HS-27A (cell line): ENCODE measurements around the gene FAM50A.
A peak's percentile ranks its signal among the peaks of the same experiment; 100 is the strongest.
"Not testable (repeated sequence)": the region's sequence is repeated elsewhere in the genome, so short reads cannot be mapped to it uniquely, and the experiment has no call there.

Source experiments
- DNase-seq: peaks from one replicate; pipeline ENCODE4 v3.0.0-alpha.2; 2012; ENCODE audit warnings: low read depth, missing footprints

The FAM50A gene, protein sequence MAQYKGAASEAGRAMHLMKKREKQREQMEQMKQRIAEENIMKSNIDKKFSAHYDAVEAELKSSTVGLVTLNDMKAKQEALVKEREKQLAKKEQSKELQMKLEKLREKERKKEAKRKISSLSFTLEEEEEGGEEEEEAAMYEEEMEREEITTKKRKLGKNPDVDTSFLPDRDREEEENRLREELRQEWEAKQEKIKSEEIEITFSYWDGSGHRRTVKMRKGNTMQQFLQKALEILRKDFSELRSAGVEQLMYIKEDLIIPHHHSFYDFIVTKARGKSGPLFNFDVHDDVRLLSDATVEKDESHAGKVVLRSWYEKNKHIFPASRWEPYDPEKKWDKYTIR

DNA sequence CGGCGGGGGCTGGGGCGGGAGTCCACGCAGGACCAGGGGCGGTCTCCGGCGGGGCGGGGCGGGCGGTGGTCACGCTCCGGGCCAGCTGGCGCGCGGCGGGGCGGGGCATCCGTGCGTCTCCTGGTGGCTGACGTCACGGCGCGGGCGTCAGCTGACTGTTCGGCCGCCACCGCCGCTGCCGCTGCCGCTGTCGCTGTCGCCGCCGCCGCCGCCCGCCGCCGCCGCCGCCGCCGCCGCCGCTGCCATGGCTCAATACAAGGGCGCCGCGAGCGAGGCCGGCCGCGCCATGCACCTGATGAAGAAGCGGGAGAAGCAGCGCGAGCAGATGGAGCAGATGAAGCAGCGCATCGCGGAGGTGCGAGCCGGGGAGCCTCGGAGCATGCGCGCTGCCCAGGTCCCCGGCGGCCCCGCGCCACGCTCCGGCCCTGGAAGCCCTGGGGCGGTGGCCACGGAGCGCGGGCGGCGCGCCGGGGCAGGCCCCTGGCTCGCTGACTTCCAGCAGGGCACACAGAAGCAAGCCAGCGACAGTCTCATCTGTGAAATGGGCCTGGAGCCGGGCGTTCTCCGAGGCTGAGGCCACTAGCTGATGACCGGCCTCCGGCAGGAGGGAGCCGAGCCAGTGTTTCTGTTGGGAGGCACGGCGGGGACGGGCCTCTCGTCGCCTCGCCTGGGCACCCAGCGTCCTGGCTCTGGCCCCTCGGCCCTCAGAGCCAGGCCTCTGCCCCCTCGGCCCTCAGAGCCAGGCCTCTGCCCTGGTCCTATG lies at the start of gene FAM50A:
Gene FAM50A (plus strand): TSS at position 150 of the 763 bp plus-strand sequence. CDS start 95 bp downstream, at position 245.
- no peak for DNase-seq

DNA sequence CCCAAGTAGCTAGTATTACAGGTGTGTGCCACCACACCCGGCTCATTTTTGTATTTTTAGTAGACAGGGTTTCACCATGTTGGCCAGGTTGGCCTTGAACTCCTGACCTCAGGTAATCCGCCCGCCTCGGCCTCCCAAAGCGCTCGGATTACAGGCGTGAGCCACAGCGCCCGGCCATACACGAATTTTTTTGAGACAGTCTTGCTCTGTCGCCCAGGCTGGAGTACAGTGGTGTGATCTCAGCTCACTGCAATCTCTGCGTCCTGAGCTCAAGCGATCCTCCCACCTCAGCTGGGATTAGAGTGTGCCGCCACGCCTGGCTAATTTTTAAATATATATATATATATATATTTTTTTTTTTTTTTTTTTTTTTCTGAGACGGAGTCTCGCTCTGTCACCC lies 47.6 kb upstream of the FAM50A start:
- DNase-seq, result not testable (repeated sequence)

DNA sequence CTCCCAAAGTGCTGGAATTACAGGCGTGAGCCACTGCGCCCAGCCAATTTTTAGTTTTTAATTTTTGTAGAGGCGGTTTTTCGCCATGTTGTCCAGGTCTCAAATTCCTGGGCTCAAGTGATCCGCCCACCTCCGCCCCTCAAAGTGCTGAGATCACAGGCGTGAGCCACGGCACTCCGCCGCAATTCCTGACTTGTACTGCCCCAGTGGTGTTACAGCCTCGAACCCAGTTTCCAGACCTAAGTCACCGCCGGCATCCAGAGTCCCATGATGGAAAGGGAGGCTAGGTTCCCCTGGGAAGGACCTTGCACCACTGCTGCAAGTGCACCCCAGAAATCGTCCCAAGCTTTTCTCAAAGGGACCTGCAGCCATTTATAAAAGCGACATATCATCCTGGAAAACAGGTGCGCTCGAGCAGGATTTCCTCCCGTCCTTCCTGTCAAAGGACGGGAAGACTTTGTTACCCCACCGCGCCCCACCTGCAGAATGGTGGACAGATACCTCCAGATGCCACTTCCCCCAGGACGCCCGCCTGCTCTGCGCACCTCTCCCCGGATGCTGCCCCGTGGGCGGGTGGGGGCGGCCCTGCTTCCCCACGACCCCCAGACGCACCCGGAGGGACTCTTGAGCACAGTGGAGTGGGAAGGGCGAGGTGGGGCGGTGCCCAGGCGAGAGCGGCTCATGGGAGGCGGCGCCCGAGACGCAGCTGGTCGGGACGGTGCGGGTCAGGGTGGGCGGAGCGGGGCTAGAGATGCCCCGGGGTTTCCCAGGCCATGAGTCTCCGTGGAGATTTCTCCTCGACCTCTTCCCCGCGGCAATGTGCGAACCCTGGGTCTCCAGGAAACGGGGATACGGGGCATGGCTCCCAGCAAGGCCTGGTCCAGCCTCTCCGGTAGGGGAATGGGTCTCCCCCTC lies 46.7 kb upstream of the FAM50A start:
- no peak for DNase-seq

DNA sequence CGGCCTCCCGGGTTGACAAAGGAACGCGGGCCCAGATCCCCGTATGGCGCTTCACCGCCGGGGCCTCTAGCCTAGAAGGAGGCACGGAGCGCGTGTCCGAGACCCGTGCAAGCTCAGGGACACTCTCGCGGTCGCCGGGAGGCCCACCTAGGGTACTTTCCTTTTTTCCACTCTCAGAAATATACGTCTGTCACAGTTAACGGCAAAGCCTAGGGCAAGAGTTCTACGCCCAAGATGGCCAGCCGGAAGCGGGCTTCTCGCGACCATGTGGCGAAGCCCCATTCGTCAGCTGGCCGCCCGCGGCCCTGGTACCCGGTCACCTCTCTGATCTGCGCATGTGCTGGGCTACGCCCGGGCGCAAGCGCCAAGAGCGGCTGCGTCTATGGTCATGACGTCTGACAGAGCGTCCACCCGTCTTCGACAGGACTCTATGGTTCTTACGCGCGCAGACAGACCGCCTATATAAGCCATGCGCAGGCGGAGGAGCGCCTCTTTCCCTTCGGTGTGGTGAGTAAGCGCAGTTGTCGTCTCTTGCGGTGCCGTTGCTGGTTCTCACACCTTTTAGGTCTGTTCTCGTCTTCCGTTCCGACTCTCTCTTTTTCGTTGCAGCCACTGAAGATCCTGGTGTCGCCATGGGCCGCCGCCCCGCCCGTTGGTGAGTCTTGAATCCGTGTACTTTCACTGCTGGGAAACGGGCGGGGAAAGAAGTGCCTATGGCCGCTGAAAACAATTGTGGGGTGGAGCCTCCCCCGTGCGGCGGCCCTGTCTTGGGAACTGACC lies 45.9 kb upstream of the FAM50A start, which contains the start of gene RPL10:
Gene RPL10 (plus strand): TSS at position 490 of the 780 bp plus-strand sequence. CDS start 143 bp downstream, at position 633.
- DNase-seq, result peak; percentile 84

DNA sequence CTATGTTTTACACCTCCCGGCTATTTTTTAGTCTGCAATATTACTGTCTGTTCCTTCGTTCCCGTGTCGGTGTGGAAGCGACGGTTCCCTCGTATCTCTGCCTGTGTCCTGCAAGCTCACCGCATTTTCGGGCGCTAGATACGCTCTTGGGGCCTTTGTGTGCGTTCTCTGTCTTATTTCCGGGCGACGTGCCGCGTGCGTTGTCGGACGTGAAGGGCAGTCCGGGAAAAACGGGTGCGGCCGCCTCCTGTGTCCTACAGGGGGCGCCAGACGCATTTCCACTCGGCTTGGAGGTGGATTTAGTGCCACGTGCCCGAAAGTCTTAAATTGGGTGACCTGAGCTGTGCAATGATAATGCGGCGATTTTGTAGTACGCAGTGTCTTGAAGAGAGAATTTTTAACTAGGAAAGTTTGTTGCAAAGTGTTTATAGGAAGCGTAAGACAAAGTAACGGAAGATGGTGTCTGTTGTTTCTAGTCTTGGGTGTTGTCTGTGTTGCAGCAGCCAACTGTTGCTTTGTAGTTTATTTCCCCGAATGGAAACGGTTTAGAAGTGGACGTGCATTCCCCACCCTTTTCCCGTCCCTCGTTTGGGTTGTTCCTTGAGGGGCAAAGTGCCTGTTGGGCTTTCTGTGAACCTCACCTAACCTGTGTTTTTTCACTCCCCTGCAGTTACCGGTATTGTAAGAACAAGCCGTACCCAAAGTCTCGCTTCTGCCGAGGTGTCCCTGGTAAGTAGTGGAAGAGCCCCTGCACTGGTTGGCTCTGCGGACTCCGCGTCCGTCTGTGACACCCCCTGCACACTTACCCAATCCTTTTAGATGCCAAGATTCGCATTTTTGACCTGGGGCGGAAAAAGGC lies 45.0 kb upstream of the FAM50A start:
- DNase-seq, result peak; percentile 56

DNA sequence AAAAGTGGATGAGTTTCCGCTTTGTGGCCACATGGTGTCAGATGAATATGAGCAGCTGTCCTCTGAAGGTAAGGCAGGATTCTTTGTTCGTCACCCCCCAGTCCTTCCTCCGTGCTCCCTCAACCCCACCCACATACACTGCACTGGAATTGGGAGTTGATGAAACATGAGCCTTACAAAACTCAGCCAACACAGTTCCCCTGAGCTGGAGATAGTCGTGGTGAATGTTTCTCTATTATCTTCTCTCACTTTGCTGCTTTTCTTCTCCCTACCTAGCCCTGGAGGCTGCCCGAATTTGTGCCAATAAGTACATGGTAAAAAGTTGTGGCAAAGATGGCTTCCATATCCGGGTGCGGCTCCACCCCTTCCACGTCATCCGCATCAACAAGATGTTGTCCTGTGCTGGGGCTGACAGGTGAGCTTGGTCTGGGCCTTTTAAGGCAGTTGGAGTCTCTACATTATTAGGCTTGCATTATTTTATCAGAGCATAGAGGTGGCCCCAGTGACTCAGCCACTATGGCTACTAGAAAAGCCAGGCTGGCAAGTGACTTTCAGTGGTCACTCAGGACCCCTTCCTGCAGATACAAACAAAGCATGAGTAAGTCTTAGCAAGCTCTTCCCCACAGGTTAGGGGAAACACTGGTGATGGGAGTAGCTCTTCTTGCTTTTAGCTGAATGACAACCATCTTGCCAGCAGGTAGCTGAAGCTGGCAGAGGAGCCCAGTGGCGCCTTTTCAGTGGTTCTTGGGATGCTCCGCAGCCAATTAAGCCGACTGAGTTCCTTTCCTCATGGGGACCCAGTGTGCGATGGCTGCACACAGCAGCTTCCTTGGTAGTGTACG lies 44.2 kb upstream of the FAM50A start:
- DNase-seq, result no peak

DNA sequence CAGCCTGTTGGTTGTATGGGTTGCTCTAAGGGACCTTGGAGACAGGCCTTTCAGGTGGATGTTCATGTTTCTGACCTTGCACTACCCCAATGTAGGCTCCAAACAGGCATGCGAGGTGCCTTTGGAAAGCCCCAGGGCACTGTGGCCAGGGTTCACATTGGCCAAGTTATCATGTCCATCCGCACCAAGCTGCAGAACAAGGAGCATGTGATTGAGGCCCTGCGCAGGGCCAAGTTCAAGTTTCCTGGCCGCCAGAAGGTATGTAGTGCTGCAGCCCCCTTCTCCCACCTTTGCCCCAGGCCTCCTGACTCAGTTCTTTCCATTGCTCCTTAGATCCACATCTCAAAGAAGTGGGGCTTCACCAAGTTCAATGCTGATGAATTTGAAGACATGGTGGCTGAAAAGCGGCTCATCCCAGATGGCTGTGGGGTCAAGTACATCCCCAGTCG lies 43.5 kb upstream of the FAM50A start:
- not testable (repeated sequence) for DNase-seq

DNA sequence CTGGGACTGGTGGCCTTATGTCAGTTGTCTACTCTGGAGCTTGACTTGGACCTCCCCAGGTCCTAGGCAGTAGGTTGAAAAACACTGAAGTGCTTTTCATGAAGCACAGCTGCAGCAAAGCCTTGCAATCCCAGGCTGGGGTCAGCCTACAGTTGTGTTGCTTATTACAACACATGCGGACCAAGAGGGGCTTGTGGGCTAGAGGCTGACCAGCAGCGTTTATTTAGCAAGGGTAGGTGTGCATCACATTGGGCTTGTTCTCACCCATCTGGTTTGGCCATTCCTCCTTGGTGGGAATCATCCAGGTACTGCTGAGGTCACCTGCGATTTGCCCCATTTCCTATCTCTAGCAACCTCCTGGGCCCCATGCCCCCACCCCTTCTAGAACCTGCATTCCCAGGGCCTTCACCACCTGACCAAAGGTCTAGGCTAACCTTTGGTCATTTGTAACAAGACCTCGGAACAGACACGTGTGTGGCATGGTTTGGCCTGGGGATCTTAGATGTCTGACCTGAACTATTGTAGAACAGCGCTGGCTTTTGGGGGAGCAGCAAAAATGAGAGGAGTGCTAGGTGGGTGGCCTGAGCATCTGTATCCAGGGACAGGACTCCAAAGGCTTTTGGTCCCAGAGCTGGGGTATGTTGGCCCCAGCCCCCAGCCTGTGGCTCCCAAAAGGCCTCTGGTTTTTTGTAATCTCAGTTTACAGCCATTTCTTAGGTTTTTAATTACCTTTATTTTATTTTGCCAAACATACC lies 42.7 kb upstream of the FAM50A start:
- no peak for DNase-seq

DNA sequence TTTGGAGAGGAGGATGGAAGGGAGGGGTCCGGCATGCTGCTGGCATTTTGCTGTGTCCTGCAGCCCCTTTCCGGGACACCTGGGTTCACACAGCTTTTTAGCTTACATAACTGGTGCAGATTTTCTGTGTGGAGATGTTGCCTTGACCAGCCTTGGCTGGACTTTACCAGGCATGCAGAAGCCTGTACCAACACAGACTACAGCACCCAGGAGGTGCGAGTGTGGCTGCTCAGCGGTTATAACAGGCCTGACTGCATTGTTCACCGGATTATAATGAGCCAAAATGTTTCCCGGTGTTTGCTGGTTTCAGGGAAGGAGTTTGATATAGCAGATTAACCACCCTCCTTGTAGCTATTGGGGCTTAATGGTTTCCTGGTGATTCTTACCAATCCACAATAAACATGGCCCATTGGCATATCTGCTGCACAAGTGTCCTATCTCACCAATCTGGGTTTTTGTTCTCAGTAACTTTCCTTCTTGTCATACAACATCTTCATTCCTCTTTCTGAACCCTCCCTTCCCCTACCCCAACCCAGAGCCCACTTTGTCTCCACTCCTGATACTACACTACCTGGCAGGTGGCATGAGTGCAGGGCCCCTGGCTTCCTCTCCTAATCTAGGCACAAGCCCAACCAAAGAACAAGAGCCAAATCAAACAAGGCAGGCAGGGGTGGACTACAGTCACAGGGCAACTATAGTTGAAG lies 41.9 kb upstream of the FAM50A start:
- DNase-seq, result no peak

DNA sequence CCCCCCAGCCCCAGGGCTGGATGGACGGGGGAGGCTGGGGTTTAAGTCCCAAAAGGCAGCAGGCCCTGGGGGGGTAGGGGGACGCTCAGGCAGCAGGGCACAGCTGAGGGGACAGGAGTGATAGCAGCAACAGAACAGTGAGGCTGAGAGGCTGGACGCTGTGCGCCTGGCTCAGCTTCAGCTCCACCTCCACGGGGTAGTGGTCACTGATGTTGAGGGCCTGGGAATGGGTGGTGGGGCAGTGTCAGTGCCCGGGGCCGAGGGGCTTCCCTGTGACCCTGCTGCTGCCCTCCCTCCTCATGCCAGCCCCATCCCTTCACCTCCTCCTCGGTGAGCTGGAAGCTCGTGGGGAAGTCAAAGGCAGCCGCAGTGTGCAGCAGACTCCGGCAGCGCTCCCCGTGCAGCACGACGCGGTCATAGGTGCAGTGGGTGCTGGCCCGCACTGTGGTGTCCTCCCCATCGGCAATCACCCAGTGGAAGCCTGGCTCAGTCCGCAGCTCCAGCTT lies 41.3 kb upstream of the FAM50A start:
- DNase-seq, result no peak

DNA sequence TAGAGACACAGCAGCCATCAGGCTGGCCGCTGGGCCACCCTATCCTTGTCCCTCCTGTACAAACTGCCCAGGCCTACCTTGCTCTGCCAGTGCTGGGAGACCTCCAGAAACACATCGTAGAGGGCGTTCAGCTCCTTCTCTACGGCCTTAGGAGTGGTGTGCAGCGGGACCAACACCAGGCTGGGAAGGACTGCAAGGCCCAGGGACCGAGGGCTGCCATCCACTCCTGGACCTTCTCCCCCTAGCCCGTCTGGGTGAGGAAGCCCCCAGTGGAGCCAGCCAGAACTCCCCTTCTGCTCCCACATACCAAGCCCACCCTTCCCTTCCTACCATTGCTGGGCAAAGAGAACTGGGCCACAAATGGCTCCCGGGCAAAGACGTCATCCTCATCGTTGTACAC lies 40.7 kb upstream of the FAM50A start:
- no peak for DNase-seq

DNA sequence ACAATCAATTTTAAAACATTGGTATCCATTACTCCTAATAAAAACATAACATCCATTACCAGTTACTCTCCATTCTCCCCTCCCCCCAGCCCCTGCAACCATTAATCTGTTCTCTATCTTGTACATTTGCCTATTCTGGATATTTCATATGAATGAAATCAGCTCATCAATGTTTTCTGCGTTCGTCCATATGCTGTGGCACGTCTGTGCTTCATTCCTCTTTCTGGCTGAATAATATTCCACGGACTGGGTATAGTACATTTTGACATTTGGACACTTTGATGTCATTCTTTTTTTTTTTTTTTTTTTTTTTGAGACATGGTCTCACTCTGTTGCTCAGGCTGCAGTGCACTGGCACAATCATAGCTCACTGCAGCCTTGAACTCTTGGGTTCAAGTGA lies 40.1 kb upstream of the FAM50A start:
- DNase-seq, result no peak

DNA sequence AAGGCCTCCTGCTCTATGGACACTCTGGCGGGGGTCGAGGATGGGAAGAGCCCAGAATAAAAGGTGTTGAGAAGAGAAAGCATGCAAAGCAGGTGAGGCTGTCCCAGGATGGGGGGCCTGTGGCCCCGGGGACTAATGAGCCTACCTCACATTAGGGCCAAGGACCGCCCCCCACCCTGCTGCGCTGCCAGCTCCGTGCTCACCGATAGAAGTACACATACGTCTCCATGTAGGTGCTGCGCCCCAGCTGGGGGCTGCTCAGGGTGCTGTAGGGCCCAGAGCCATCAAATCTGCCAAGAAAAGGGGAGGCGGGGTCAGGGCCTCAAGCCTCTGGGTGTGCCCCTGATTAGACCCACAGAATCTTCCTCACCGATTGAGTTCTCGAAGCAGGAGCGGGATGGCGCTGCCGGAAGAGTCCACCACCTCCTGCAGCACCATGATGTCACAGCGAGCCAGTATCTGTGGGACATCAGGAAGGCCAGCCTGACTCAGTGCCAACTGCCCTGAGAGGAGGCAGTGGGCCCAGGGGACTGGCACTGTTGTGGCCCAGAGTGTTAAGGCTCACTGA lies 39.2 kb upstream of the FAM50A start:
- DNase-seq, result no peak

DNA sequence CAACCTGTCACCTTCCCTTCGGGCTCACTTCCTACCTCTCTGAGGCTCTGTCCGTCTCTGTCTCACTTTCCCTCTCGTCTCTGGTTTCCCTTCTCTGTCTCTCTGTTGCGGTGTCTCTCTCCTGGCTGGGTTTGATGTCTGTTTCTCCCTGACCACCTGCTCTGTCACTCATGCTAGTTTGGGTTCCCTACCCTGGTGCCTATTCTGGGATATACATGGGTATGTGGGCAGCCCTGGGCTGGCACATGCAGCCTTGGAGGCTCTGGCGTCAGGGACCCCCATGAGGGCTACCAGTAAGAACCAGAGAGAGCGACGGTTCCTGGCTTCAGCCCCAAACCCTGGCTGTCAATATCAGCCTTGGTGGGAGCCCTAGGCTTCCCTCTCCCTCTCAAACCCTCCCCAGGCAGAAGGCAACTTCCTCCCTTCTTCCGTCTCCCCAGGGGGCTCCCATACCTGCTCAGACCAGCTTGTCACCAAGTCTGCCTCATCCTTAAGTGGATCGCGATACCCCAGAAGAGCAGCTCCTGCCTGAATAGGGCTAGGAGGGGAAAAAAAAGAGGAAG lies 35.2 kb upstream of the FAM50A start:
- DNase-seq, result no peak

DNA sequence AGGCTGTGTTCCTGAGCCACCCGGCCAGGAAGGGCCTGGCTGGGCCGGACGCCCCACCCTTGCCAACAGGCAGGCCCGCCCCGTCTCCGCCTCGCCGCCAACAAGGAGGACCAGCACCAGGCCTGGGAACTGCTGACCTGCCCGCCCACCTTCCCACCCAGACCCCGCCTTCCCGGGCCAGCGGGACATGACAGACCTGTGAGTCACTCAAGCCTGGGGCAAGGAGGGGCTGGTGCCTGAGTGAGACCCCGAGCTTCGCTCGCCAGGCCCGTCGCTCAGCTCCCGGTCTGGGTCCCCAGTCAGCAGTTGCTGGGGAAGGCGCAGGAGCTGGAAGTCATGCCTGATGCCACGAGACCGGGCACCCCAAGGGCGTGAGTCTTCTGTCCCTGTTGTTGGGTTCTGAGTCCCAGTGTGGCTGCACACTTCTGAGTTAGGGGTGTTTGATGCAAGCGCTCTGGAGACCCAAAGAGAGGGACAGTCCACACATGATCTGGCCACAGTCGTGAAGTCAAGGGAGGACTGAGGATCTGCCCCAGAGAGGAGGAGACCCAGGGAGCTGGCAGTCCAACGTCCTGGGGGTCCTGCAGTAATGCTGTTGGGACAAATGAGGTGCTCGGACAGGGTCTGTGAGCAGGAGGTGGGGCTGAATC lies 34.6 kb upstream of the FAM50A start, which contains the start of gene DNASE1L1:
Gene DNASE1L1 (minus strand): TSS at position 33 of the 650 bp plus-strand sequence. CDS start 3,686 bp downstream, outside the sequence.
- no peak for DNase-seq

DNA sequence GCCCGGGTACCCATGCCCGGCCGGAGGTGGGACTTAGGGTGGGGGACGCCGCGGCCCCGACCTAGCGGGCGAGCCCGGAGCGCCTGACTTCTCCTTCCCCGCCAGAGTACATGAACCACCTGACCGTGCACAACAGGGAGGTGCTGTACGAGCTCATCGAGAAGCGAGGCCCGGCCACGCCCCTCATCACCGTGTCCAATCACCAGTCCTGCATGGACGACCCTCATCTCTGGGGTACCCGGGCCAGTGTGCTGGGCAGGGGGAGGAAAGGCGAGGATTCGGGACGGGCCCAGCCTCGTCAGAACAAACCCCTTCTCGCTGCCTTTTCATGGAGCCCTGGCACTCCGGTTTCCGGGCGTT lies 32.0 kb upstream of the FAM50A start:
- DNase-seq, result no peak

DNA sequence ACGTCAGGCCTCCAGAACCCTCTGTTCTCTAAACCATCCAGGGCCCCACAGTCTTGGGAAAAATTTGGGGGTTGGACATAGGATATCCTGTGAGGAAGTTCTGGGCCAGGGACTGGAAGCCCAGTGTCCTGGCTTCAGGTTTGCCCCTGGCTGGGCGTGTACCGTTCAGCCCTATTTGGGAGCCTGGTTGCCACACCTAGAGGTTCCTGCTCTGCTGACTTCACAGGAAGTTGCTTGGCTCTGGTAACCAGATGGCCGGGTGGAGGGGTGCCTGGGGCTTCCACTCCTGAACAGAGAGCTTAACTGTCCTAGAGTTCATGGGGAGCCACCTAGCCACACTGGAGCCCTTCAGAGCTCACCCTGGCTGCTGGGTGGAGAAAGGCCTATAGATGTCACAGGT lies 31.5 kb upstream of the FAM50A start:
- DNase-seq, result no peak
